OCI-LY7 (cell line): ENCODE data around the gene LIMS1. TPM values are rescaled to one million over a fixed set of nuclear protein-coding genes. Genes with fewer than 3 reads are reported as not detected.
"Not testable (repeated sequence)": the region's sequence is repeated elsewhere in the genome, so short reads cannot be mapped to it uniquely, and the experiment has no call there.

Experiments
- BruUV-seq: library from RNA; stranded (reverse); fragments of 400-500 nt; replicated peaks from 2 replicates; lab custom pipeline; 2021; lab: Mats Ljungman, UMichigan
- CTCF ChIA-PET: fragments of 300-600 bp; sonication (Branson Sonifier 250); formaldehyde crosslinking; loops from one replicate; lab custom pipeline; 2022; ENCODE audit warnings: antibody characterized with exemption; ENCODE audit not compliant: unreplicated experiment; lab: Charles Lee
- POLR2A ChIA-PET: fragments of 300-600 bp; sonication (Branson Sonifier 250); formaldehyde crosslinking; loops from one replicate; lab custom pipeline; 2022; ENCODE audit warnings: antibody characterized with exemption; lab: Charles Lee
- DNase-seq: peaks from one replicate; pipeline ENCODE4 v3.0.0-alpha.2; 2015; ENCODE audit warnings: low spot score
- H2AFZ ChIP-seq: fragments of 200-600 bp; sonication (generic), shearing (Covaris generic); 2 replicates; pipeline ENCODE4 v1.6.1; 2014; ENCODE audit warnings: mild to moderate bottlenecking, antibody characterized with exemption, low read length, moderate library complexity
- H3K27ac ChIP-seq: fragments of 200-600 bp; sonication (generic); 2 replicates; pipeline ENCODE4 v1.5.1; 2014; ENCODE audit warnings: mixed run types, low read depth, mild to moderate bottlenecking, moderate library complexity, low read length, inconsistent platforms; ENCODE audit not compliant: poor library complexity, severe bottlenecking
- H3K36me3 ChIP-seq: fragments of 200-600 bp; sonication (generic); 2 replicates; pipeline ENCODE4 v1.6.1; 2014; ENCODE audit warnings: mild to moderate bottlenecking, antibody characterized with exemption, low read length, moderate library complexity, mixed read lengths; ENCODE audit not compliant: insufficient read depth
- H3K4me1 ChIP-seq: fragments of 200-600 bp; sonication (generic); 2 replicates; pipeline ENCODE4 v1.5.1; 2014; ENCODE audit warnings: mild to moderate bottlenecking, low read length; ENCODE audit not compliant: insufficient read depth, poor library complexity, severe bottlenecking
- H3K4me2 ChIP-seq: fragments of 200-600 bp; sonication (generic); 2 replicates; pipeline ENCODE4 v1.6.1; 2014; ENCODE audit warnings: mild to moderate bottlenecking, low read length
- H3K4me3 ChIP-seq: fragments of 200-600 bp; sonication (generic); 2 replicates; pipeline ENCODE4 v1.5.1; 2014; ENCODE audit warnings: mild to moderate bottlenecking, low read depth, low read length; ENCODE audit not compliant: poor library complexity, severe bottlenecking
- H3K79me2 ChIP-seq: fragments of 200-600 bp; sonication (generic); 2 replicates; pipeline ENCODE4 v1.6.1; 2016; ENCODE audit warnings: low read depth, mild to moderate bottlenecking, low read length, moderate library complexity, mixed read lengths; ENCODE audit not compliant: insufficient read depth
- H3K9me2 ChIP-seq: fragments of 200-600 bp; sonication (generic); 2 replicates; pipeline ENCODE4 v1.6.1; 2016; ENCODE audit warnings: mild to moderate bottlenecking, low read length, mixed read lengths; ENCODE audit not compliant: insufficient read depth
- H3K9me3 ChIP-seq: fragments of 200-600 bp; sonication (generic); 2 replicates; pipeline ENCODE4 v1.6.1; 2014; ENCODE audit warnings: mild to moderate bottlenecking, mixed run types, low read length, mixed read lengths
- H4K20me1 ChIP-seq: fragments of 200-600 bp; sonication (generic); 2 replicates; pipeline ENCODE4 v1.6.1; 2014; ENCODE audit warnings: mild to moderate bottlenecking, antibody characterized with exemption, low read length, moderate library complexity, mixed read lengths; ENCODE audit not compliant: insufficient read depth
- intact Hi-C: fragments of 100-400 bp; cut with micrococcal nuclease; formaldehyde crosslinking; loops from one replicate; pipeline ENCODE4 v1.10.0; 2022; ENCODE audit not compliant: unreplicated experiment
- total RNA-seq, 2 experiments: library from RNA; depleted of rRNA in 1 of 2; stranded (reverse); fragments of >200 nt in 1 of 2; shearing (Covaris generic) in 1 of 2; gene quantifications; 2 replicates each; pipeline ENCODE4 v1.2.3, GENCODE V29; 2014 to 2022

Gene LIMS1
- total RNA-seq, 2 experiments from 2014 or later: 53.3 to 74.7 TPM

- H3K4me2 ChIP-seq, H3K4me3 ChIP-seq, BruUV-seq, DNase-seq, H3K4me1 ChIP-seq, POLR2A ChIA-PET, CTCF ChIA-PET, H3K27ac ChIP-seq, H2AFZ ChIP-seq, H3K9me2 ChIP-seq, H4K20me1 ChIP-seq, intact Hi-C loops, H3K9me3 ChIP-seq: not testable (repeated sequence)
- H3K36me3 ChIP-seq: peaks cover 11% of the 10 kb centered on the region
- peaks cover 14% of the 10 kb centered on the region; the same call in 1 of the 2 replicates for H3K79me2 ChIP-seq
Observed at GRCh38 chr2:108644446-108644845, 110.2 kb downstream of the LIMS1 start.

- CTCF ChIA-PET, BruUV-seq: not testable (repeated sequence)
- peaks cover 17% of the 10 kb centered on the region for H3K4me1 ChIP-seq
Observed at GRCh38 chr2:108648796-108649195, 114.5 kb downstream of the LIMS1 start.

GRCh38 chr2:108650465-108650864, 116.2 kb downstream of the LIMS1 start:
- H4K20me1 ChIP-seq, BruUV-seq, DNase-seq, H3K9me3 ChIP-seq, H3K79me2 ChIP-seq, H2AFZ ChIP-seq, H3K4me2 ChIP-seq, CTCF ChIA-PET, H3K9me2 ChIP-seq, H3K27ac ChIP-seq, H3K36me3 ChIP-seq, intact Hi-C loops, H3K4me3 ChIP-seq: not testable (repeated sequence)
- H3K4me1 ChIP-seq: peaks cover 17% of the 10 kb centered on the region
- POLR2A ChIA-PET: interaction anchor here (0.7 kb wide), 1 partner anchor 17 kb away, joined by 3 read pairs; no protein-coding TSS in a partner anchor

More at GRCh38 chr2:108648796-108649195, 114.5 kb downstream of the LIMS1 start:
- H4K20me1 ChIP-seq, H3K79me2 ChIP-seq, H2AFZ ChIP-seq, H3K9me2 ChIP-seq, DNase-seq, intact Hi-C loops, H3K4me2 ChIP-seq, H3K27ac ChIP-seq, H3K9me3 ChIP-seq, H3K36me3 ChIP-seq, H3K4me3 ChIP-seq: not testable (repeated sequence)
- POLR2A ChIA-PET: interaction anchor here (0.6 kb wide), 1 partner anchor 19 kb away, joined by 3 read pairs; no protein-coding TSS in a partner anchor

GRCh38 chr2:108651468-108651867, 117.2 kb downstream of the LIMS1 start:
- CTCF ChIA-PET, H3K4me3 ChIP-seq, BruUV-seq, intact Hi-C loops, H2AFZ ChIP-seq, H3K9me2 ChIP-seq, H4K20me1 ChIP-seq, DNase-seq, H3K4me2 ChIP-seq, H3K36me3 ChIP-seq, H3K79me2 ChIP-seq, H3K9me3 ChIP-seq, H3K27ac ChIP-seq: not testable (repeated sequence)
- peaks cover 17% of the 10 kb centered on the region for H3K4me1 ChIP-seq
- POLR2A ChIA-PET: interaction anchor here (0.6 kb wide), 1 partner anchor 174 kb away, joined by 3 read pairs; no protein-coding TSS in a partner anchor

GRCh38 chr2:108652187-108652931, 118.1 kb downstream of the LIMS1 start:
- BruUV-seq, H3K36me3 ChIP-seq, H3K9me2 ChIP-seq, H4K20me1 ChIP-seq, intact Hi-C loops, H3K9me3 ChIP-seq, POLR2A ChIA-PET, CTCF ChIA-PET, H3K79me2 ChIP-seq: not testable (repeated sequence)
- Histone ChIP-seq H3K27ac (peak overlapping the region; percentile 52), H3K4me1 (peaks cover 17% of the 10 kb centered on the region), H3K4me3 (peak overlapping the region; percentile 26), H3K4me2 (peak overlapping the region; percentile 26; the same call in 1 of the 2 replicates), H2AFZ (peak overlapping the region; percentile 31; the same call in 1 of the 2 replicates)
- DNase-seq: peak; percentile 57

- intact Hi-C loops, CTCF ChIA-PET: not testable (repeated sequence)
Observed at GRCh38 chr2:108653425-108653824, 119.2 kb downstream of the LIMS1 start.

More at GRCh38 chr2:108653425-108653824, 119.2 kb downstream of the LIMS1 start:
- POLR2A ChIA-PET, H3K79me2 ChIP-seq, H3K9me3 ChIP-seq, H3K27ac ChIP-seq, H3K36me3 ChIP-seq, H4K20me1 ChIP-seq, H3K4me3 ChIP-seq, H3K4me2 ChIP-seq, H3K9me2 ChIP-seq, BruUV-seq, H2AFZ ChIP-seq, DNase-seq: not testable (repeated sequence)
- peaks cover 17% of the 10 kb centered on the region for H3K4me1 ChIP-seq
